ENCODE results near the gene SLC16A13. TPM values are rescaled to one million over a fixed set of nuclear protein-coding genes. Genes with fewer than 3 reads are reported as not detected.

SLC16A13 gene
- total and polyA plus RNA-seq, 9 donors: 0.12 to 2.8 (median 1.2) TPM

DNA sequence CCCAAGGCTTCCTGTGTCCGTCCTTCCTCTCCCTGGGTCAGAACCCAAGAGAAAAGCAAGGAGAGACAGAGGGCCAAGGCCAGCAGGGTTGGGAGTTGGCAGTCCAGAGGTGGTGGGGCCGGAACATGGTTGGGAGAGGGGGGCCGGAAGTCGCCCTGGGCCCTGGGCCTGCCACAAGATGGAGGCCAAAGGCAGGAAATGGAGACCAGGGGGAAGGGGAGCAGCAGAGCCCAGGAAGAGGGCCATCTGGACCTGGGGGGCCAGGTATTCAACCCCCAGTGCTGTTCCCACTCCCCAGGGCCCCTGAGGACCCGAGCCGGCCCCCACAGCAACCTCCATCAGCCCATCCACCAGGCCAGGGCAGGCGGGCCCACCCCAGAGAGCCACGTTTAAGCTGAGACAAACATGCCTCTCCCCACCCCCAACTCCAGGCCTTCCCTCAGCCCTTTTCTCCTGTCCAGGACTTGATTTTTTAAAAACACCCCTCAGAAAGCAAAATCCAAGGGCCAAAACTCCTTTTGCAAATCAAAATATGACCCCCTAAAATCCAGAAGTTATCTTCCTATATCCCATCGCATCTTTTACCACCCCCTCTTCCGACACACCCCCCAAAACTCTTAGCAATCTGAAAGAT, 17.4 kb upstream of the SLC16A13 start:
- 12 to 22% (median 12%) methylated on average over 10 of the region's 10 CpGs for WGBS, 3 donors
- Histone ChIP-seq H3K27me3 (no peaks in the 10 kb centered on the region), H3K9me3 (no peaks in the 10 kb centered on the region), H3K27ac (peak overlapping the region; percentile 82 to 99), H3K4me3 (peak overlapping the region; percentile 63), H3K4me1 (ENCODE audit: insufficient read depth) (peaks cover 14% of the 10 kb centered on the region), H3K36me3 (no peaks in the 10 kb centered on the region)
- intact Hi-C loops (cut with DNase I): loop anchor here in 2 of 4 donors (10.0 kb wide), 2 partner anchors 264 to 1166 kb away; partner anchors contain the start of gene XAF1 (in 1 of the 2)
- TF ChIP-seq POLR2A (IDR thresholded peaks at IDR 0.05): peak; percentile 80
- TF ChIP-seq EP300 (IDR thresholded peaks at IDR 0.05): no peak
- TF ChIP-seq, protein P1, sequence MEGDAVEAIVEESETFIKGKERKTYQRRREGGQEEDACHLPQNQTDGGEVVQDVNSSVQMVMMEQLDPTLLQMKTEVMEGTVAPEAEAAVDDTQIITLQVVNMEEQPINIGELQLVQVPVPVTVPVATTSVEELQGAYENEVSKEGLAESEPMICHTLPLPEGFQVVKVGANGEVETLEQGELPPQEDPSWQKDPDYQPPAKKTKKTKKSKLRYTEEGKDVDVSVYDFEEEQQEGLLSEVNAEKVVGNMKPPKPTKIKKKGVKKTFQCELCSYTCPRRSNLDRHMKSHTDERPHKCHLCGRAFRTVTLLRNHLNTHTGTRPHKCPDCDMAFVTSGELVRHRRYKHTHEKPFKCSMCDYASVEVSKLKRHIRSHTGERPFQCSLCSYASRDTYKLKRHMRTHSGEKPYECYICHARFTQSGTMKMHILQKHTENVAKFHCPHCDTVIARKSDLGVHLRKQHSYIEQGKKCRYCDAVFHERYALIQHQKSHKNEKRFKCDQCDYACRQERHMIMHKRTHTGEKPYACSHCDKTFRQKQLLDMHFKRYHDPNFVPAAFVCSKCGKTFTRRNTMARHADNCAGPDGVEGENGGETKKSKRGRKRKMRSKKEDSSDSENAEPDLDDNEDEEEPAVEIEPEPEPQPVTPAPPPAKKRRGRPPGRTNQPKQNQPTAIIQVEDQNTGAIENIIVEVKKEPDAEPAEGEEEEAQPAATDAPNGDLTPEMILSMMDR (IDR thresholded peaks at IDR 0.05): no peak
- peak; percentile 83 to 88 (median 86) for DNase-seq

DNA sequence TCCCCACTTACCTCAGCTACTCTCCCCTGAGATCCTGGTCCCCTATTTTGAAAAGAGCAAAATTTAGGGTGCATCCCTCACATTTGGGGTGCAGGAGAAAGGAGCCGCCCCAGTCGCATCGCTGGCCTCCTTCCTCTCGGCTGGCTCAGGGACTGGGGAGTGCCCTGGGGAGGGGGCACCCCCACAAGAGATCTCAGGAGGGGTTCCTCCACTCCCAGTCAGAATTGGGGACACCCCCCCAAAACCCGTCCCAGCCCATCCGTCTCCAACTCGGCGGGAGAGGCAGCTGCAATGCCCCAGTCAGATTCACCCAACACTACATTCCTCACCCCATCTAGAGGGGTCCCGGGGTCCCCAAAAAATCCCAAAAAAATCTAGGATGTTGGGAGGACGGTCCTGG, 16.4 kb upstream of the SLC16A13 start:
- H3K27me3 ChIP-seq: no peaks in the 10 kb centered on the region
- H3K36me3 ChIP-seq: no peaks in the 10 kb centered on the region
- peak overlapping the region; percentile 63 for H3K4me3 ChIP-seq
- H3K9me3 ChIP-seq: no peaks in the 10 kb centered on the region
- H3K27ac ChIP-seq: peak overlapping the region; percentile 82 to 99
- intact Hi-C loops (cut with DNase I): loop anchor here in 2 of 4 donors (10.0 kb wide), 2 partner anchors 265 to 1165 kb away; partner anchors contain the start of gene XAF1 (in 1 of the 2)
- H3K4me1 ChIP-seq (ENCODE audit: insufficient read depth): peaks cover 11% of the 10 kb centered on the region
- 5 to 22% (median 9%) methylated on average over 10 of the region's 10 CpGs for WGBS, 3 donors
- TF ChIP-seq EP300 (IDR thresholded peaks at IDR 0.05): no peak
- peak; percentile 10 for TF ChIP-seq POLR2A (IDR thresholded peaks at IDR 0.05)
- peak in 4 of 5 donors; percentile 50 to 68 (median 64) for DNase-seq

DNA sequence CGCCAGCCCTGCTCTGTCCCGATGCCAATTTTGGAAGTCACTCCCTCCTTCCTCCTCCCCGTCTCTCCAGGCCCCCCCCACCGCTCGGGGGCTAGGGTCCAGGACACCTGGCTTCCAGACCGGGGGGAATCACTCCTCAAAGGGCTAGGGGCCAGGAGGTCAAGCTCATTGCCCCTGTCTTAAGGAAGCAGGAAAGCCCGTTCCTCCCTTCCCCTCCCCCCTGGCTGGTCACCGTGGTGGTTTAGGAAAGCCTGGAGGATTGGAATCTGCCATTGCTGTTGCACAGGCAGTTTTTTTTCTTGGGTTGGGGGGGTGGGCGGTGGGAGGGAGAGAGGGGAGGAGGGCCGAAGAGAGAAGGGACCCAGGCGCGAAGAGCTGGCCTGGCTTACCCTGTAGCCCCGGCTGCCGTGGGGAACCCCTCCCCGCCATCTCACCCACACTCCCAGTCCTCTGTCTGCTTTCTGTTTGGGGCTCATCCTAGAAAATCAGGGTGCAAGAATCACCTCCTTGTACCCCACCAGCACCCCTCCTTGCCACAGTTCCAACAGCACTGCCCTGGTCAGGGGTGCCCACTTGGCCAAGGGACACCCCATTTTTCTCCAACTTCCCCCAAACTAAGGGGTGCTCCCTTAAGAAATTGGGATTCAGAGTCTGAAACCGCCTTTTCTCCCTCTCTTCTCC, 15.8 kb upstream of the SLC16A13 start:
- peak overlapping the region; percentile 82 to 99 for H3K27ac ChIP-seq
- no peaks in the 10 kb centered on the region for H3K9me3 ChIP-seq
- intact Hi-C loops (cut with DNase I): loop anchor here in 2 of 4 donors (5.0 to 10.0 kb wide), 3 partner anchors 108 to 1165 kb away; partner anchors contain the start of gene XAF1 (in 1 of the 2)
- no peaks in the 10 kb centered on the region for H3K27me3 ChIP-seq
- 6 to 7% (median 7%) methylated on average over 15 to 16 of the region's 16 CpGs for WGBS, 3 donors
- H3K36me3 ChIP-seq: no peaks in the 10 kb centered on the region
- H3K4me3 ChIP-seq: peak overlapping the region; percentile 63
- TF ChIP-seq, protein P1 (IDR thresholded peaks at IDR 0.05): no peak
- TF ChIP-seq EP300 (IDR thresholded peaks at IDR 0.05) (no peak), POLR2A (IDR thresholded peaks at IDR 0.05) (no peak)
- peak; percentile 72 to 82 (median 81) for DNase-seq
- H3K4me1 ChIP-seq (ENCODE audit: insufficient read depth): peaks cover 11% of the 10 kb centered on the region

DNA sequence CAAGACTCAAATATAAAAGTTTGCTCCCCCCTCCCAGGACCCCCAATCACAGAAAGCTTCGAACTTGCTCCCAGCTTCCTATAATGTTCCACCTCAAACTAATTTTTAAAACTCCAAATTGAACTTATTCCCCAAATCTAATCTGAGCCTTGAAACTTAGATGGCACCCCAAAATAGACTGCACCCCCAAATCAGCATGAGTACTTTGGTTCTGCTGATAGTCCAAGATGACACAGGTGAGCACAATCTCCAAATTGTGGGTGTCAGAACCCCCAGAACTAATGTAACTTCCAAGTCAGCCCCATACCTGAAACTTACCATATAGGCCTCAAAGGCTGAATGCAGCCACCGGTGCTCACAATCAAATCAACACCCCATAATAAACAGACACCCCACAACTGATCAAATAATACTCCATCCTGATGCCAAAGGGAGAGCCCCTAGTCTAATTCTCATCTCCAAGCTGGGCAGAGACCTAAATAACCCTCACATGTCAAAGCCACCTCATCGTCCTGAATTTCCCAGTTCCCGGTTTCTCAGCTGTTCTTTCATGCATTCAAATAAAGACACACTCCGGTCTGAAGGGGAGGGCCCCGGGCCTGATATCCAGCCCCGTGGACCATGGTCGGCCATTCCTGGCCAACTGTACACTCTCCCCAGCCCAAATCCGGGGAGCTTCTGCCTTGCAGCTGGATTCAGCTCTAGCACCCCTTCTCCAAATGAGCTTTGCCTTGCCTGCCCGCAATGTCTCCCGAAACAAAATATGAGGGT, 14.7 kb upstream of the SLC16A13 start:
- intact Hi-C loops (cut with DNase I): loop anchor here in 1 of 4 donors (5.0 kb wide), 1 partner anchor 109 kb away; no protein-coding TSS in a partner anchor
- Histone ChIP-seq H3K4me3 (no peak overlapping the region), H3K4me1 (ENCODE audit: insufficient read depth) (peaks cover 11% of the 10 kb centered on the region), H3K27me3 (no peaks in the 10 kb centered on the region), H3K27ac (no peak overlapping the region), H3K9me3 (no peaks in the 10 kb centered on the region), H3K36me3 (no peaks in the 10 kb centered on the region)
- no peak for TF ChIP-seq EP300 (IDR thresholded peaks at IDR 0.05)
- TF ChIP-seq, protein P1 (IDR thresholded peaks at IDR 0.05): no peak
- no peak for TF ChIP-seq POLR2A (IDR thresholded peaks at IDR 0.05)
- DNase-seq: no peak
- 59 to 66% (median 63%) methylated on average over 11 of the region's 11 CpGs for WGBS, 3 donors

Data from ovary (tissue), 9 donors.